ENCODE results near the gene EXO5. TPM values are rescaled to one million over a fixed set of nuclear protein-coding genes. Genes with fewer than 3 reads are reported as not detected.

EXO5 gene
- total RNA-seq, 6 experiments from 2014 or later = 7.4 to 8.6 (median 8.1) TPM

DNA sequence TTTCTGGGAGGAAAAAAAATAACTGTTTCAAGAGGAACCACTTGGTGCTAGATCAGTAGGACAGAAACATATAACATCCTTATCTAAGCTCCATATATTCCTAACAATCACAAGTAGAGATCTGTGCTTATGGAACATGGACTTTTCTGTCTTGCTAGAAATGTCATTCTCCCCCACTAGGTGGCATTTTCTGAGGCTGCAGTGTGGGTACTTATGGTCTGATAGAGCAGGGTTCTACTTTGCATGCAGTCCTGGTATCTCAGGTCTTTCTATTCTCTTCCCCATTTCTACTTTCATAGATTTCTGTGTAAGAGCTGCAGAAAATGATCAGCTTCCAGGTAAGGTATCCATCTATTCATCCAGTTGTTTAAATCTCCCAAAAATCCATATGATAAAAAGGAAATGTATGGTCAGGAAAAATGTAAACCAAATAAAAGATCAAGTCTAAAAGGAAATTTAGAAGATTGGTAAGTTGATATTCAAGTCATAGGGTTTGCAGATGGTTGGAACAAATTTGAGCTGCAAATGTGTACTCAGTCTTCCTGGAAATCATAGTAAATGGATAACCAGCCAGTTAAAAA lies 24.4 kb downstream of the EXO5 start:
- TF ChIP-seq, protein P1, sequence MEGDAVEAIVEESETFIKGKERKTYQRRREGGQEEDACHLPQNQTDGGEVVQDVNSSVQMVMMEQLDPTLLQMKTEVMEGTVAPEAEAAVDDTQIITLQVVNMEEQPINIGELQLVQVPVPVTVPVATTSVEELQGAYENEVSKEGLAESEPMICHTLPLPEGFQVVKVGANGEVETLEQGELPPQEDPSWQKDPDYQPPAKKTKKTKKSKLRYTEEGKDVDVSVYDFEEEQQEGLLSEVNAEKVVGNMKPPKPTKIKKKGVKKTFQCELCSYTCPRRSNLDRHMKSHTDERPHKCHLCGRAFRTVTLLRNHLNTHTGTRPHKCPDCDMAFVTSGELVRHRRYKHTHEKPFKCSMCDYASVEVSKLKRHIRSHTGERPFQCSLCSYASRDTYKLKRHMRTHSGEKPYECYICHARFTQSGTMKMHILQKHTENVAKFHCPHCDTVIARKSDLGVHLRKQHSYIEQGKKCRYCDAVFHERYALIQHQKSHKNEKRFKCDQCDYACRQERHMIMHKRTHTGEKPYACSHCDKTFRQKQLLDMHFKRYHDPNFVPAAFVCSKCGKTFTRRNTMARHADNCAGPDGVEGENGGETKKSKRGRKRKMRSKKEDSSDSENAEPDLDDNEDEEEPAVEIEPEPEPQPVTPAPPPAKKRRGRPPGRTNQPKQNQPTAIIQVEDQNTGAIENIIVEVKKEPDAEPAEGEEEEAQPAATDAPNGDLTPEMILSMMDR (IDR thresholded peaks at IDR 0.05) = peak; percentile 85
- H3K4me1 Mint-ChIP-seq (ENCODE audit: low read depth) = peaks cover 24% of the 10 kb centered on the region
- H3K36me3 Mint-ChIP-seq (ENCODE audit: low read depth) = peaks cover 10% of the 10 kb centered on the region
- no peak overlapping the region for H3K27ac Mint-ChIP-seq
- H3K4me3 Mint-ChIP-seq = peak overlapping the region; percentile 25
- H3K9me3 Mint-ChIP-seq = peaks cover 6% of the 10 kb centered on the region
- no peaks in the 10 kb centered on the region; the same call in 1 of the 2 replicates for H3K27me3 Mint-ChIP-seq (ENCODE audit: insufficient read depth)
- peak; percentile 53 for DNase-seq

DNA sequence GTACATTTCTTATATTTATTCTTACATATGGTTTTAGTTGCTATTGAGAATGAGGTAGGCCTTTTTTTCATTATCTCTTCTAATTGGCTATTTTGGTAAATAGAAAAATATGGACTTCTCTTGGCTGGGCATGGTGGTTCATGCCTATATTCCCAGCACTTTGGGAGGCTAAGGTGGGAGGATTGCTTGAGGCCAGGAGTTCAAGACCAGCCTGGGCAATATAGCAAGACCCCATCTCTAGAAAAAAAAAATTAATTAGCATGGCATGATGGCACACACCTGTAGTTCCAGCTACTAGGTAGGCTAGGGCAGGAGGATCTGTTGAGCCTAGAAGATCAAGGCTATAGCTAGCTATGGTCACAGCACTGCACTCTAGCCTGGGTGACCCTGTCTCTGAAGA lies 26.0 kb downstream of the EXO5 start:
- no peak overlapping the region for H3K4me3 Mint-ChIP-seq
- H3K27ac Mint-ChIP-seq = no peak overlapping the region
- no peaks in the 10 kb centered on the region; the same call in 1 of the 2 replicates for H3K27me3 Mint-ChIP-seq (ENCODE audit: insufficient read depth)
- TF ChIP-seq, protein P1 (IDR thresholded peaks at IDR 0.05) = no peak
- H3K36me3 Mint-ChIP-seq (ENCODE audit: low read depth) = peaks cover 18% of the 10 kb centered on the region
- no peak for DNase-seq
- H3K9me3 Mint-ChIP-seq = peaks cover 6% of the 10 kb centered on the region
- peaks cover 24% of the 10 kb centered on the region for H3K4me1 Mint-ChIP-seq (ENCODE audit: low read depth)

GRCh38 chr1:40535732-40536131 lies 27.2 kb downstream of the EXO5 start:
- H3K36me3 Mint-ChIP-seq (ENCODE audit: low read depth) = peaks cover 17% of the 10 kb centered on the region
- DNase-seq = no peak
- H3K4me3 Mint-ChIP-seq = no peak overlapping the region
- H3K9me3 Mint-ChIP-seq = peaks cover 5% of the 10 kb centered on the region
- H3K4me1 Mint-ChIP-seq (ENCODE audit: low read depth) = peaks cover 22% of the 10 kb centered on the region
- no peak overlapping the region for H3K27ac Mint-ChIP-seq
- TF ChIP-seq, protein P1 (IDR thresholded peaks at IDR 0.05) = no peak
- no peaks in the 10 kb centered on the region; the same call in 1 of the 2 replicates for H3K27me3 Mint-ChIP-seq (ENCODE audit: insufficient read depth)

GRCh38 chr1:40539338-40539737 lies 30.8 kb downstream of the EXO5 start:
- TF ChIP-seq, protein P1 (IDR thresholded peaks at IDR 0.05) = no peak
- no peak for DNase-seq
- no peak overlapping the region for H3K27ac Mint-ChIP-seq
- H3K9me3 Mint-ChIP-seq = no peaks in the 10 kb centered on the region
- H3K4me1 Mint-ChIP-seq (ENCODE audit: low read depth) = no peaks in the 10 kb centered on the region
- H3K27me3 Mint-ChIP-seq (ENCODE audit: insufficient read depth) = no peaks in the 10 kb centered on the region
- H3K36me3 Mint-ChIP-seq (ENCODE audit: low read depth) = peaks cover 20% of the 10 kb centered on the region
- no peak overlapping the region for H3K4me3 Mint-ChIP-seq

DNA sequence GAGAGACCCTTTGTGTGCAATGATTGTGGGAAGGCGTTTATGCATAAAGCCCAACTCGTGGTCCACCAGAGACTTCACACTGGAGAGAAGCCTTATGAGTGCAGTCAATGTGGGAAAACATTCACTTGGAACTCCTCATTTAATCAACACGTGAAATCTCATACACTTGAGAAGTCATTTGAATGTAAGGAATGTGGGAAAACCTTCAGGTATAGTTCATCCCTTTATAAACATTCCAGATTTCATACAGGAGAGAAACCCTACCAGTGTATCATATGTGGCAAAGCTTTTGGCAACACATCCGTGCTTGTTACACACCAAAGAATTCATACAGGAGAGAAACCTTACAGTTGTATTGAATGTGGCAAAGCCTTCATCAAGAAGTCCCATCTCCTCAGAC lies 38.4 kb downstream of the EXO5 start:
- DNase-seq = no peak
- peaks cover 25% of the 10 kb centered on the region for H3K9me3 Mint-ChIP-seq
- no peaks in the 10 kb centered on the region for H3K27me3 Mint-ChIP-seq (ENCODE audit: insufficient read depth)
- TF ChIP-seq, protein P1 (IDR thresholded peaks at IDR 0.05) = no peak
- H3K27ac Mint-ChIP-seq = no peak overlapping the region
- H3K36me3 Mint-ChIP-seq (ENCODE audit: low read depth) = peaks cover 46% of the 10 kb centered on the region
- H3K4me1 Mint-ChIP-seq (ENCODE audit: low read depth) = no peaks in the 10 kb centered on the region
- H3K4me3 Mint-ChIP-seq = no peak overlapping the region
